Measurements from ENCODE around the gene NTMT1. TPM values are rescaled to one million over a fixed set of nuclear protein-coding genes. Genes with fewer than 3 reads are reported as not detected.

NTMT1 gene
- total RNA-seq, 4 donors from 2014 or later: 7.0 to 26.0 (median 16.9) TPM

DNA sequence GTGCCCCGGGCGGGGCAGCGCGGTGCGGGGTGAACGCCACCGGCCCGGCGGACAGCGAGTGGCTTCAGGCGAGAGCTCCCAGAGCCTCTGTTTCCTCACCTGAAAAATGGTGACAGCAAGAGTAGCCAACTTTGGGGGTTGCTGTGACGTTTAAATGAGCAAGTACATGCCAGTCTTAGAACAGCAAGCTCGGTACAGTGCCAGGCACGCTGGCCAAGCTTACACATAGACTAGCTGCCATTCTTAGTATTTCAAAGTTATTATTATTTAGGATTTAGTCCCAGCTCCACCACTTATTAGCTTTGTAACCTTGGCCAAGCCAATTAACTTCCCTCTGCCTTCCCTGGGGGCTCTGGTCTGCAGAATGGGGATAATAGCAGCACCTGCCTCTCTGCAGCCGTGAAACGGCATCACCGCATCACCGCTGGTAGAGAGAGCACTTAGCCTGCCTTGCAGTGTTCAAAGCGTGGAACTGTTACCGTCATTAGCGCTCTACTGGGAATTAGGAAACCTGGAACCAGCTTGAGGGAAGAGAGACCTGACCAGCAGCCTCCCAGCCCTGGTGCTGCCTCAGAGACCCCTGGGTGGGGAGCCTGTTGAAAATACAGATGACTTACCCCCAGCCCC lies 5.2 kb upstream of the NTMT1 start, which contains the start of gene C9orf50:
Gene C9orf50, minus strand, starts transcription at position 433 of the 627 bp plus-strand sequence. CDS start 527 bp downstream, outside the sequence.
- TF ChIP-seq, protein P1, sequence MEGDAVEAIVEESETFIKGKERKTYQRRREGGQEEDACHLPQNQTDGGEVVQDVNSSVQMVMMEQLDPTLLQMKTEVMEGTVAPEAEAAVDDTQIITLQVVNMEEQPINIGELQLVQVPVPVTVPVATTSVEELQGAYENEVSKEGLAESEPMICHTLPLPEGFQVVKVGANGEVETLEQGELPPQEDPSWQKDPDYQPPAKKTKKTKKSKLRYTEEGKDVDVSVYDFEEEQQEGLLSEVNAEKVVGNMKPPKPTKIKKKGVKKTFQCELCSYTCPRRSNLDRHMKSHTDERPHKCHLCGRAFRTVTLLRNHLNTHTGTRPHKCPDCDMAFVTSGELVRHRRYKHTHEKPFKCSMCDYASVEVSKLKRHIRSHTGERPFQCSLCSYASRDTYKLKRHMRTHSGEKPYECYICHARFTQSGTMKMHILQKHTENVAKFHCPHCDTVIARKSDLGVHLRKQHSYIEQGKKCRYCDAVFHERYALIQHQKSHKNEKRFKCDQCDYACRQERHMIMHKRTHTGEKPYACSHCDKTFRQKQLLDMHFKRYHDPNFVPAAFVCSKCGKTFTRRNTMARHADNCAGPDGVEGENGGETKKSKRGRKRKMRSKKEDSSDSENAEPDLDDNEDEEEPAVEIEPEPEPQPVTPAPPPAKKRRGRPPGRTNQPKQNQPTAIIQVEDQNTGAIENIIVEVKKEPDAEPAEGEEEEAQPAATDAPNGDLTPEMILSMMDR (IDR thresholded peaks at IDR 0.05; ENCODE audit: low read depth): no peak

DNA sequence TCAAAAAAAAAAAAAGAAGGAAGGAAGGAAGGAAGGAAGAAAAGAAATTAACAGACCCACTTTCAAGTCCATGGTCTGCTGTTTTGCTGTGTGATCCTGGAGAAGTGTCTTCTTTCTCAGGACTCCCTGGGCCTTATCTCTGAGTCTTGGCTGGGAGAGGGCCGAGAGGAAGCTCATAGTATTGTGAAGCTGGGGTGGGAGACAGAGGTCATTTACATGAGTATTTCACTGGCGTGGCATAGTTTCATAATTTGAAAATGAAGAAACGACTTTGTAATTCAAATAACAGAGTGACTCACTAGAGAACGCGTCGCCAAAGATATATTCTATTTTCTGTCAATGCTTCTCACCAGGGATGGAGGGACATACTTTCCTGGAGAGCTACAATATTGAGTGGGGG lies 2.6 kb upstream of the NTMT1 start:
- TF ChIP-seq, protein P1 (IDR thresholded peaks at IDR 0.05; ENCODE audit: low read depth): no peak

DNA sequence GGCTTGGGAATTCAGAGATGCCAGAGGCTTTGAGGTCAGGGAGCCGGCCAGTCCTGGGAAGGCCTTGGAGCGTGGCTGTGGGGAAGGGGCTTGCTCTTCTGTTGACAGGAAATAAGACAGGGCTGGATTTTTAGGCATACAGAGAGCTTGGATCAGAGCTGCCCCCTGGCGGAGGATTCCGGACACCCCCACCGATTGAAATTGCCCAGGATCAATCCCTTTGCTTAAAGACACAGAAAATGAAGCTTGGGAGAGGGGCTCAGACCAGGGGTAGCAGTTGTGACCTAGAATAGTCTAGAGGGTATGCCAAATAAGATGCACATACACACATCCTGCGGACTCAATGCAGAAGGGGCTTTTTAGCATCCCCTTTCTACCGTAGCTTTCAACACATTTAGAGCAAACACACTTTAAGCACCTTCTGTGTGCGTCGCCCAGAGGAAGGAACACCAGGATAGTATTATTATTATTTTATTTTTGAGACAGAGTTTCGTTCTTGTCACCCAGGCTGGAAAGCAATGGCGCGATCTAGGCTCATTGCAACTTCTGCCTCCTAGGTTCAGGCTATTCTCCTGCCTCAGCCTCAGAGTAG lies 1.7 kb upstream of the NTMT1 start:
- TF ChIP-seq, protein P1 (IDR thresholded peaks at IDR 0.05; ENCODE audit: low read depth): no peak

DNA sequence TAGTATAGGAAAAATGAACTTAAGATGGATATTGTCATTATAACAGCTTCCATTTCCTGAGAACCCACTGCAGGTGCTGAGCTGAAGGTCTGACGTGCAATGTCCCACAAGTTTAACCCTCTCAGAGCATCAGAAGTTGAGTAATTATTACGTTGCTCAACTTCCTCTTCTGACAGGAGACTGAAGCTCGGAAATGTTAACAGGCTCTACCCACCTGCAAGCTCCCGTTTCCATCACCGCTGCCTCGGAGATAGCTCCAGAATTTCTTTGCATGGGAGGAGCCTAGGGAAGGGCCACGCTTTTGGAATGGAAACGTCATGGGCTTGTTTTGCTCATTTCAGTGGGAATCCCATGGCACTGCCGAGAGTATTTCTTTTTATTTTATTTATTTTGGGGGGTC lies 1.0 kb upstream of the NTMT1 start:
- TF ChIP-seq, protein P1 (IDR thresholded peaks at IDR 0.05; ENCODE audit: low read depth): no peak

DNA sequence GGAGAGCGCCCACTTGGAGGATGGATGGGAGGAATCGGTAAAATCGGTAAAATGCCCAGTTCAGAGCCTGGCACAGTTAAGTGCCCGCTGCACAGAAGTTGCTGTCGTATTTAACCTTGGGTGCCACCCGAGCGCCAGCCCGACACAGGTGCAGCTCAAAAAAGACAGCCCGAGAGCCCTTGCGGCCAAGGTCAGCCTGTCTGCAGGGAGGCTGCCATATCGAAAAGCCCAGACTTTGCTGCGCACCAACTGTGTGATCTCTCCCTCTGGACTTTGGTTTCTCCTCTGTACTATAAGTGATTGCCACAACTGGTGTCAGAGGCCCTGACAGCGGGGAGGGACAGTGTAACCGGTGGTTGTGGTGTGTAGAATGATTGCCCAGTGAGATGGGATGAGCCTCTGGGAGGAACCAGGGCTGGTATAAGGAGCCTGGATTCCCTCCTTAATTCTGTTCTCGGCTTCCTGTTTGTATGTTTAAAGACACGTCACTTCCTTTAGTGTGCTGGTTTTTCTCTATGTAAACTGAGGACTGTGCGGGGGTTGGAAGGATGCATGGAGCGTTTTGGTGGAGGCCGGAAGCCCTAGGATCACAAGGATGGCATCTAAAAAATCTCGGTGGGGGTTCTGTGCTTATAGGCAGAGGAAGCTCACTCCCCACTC lies 792 bp downstream of the NTMT1 start:
- TF ChIP-seq, protein P1 (IDR thresholded peaks at IDR 0.05; ENCODE audit: low read depth): no peak

DNA sequence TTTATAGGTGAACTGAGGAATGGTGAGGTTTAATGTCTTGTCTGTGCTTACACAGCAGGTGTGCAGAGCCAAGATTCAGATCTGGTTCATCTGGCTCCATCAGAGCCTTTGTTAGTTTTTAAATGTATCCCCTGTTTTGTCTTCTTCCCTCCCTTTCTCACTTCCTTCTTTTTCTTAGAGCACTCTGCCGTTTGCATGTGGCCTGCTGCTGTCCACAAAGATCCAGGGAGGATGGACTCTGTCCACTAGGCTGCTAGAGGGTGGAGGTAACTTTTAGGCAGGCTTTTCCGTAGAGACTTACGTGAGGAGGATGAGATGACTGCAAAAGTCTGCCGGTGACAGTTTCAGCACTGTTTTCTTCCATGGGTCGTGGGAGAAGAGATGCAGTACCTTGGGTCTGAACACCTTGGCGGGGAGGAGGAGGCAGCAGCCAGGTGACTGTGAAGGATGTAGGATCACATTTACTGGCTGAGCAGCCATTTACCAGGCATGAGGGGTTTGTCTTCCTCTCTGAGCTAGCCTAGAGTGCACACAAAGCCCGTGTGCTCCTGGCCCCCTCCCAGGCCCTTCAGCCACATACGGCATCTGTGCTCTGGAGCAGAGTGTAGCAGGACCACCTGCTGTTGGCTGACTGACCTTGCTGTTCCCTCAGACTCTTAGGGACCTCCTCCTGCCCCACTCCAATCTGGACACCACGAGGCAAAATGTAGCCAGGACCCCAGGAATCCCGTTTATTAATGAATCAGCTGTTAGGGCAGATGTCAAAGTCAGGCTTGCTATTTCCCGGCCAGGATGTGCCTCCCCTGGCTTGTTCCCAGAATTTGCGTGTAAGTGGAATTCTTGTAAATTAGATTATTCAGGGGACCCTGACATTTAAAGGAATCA lies 1.8 kb downstream of the NTMT1 start:
- TF ChIP-seq, protein P1 (IDR thresholded peaks at IDR 0.05; ENCODE audit: low read depth): no peak

All from subcutaneous adipose tissue (tissue), 4 donors.